Psoas muscle (tissue), 8 donors: ENCODE data around the gene IPP. TPM values are rescaled to one million over a fixed set of nuclear protein-coding genes. Genes with fewer than 3 reads are reported as not detected.
"Not testable (repeated sequence)": the region's sequence is repeated elsewhere in the genome, so short reads cannot be mapped to it uniquely, and the experiment has no call there.

Experiments used
- ATAC-seq, 4 donors: fragments of 200-7000 bp; cut with Tn5 transposase; one replicate each; pipeline ENCODE4 v1.9.1; 2020; ENCODE audit warnings: moderate library complexity in 3 of 4, mild to moderate bottlenecking in 2 of 4
- DNase-seq, 2 donors: peaks; one replicate each; pipeline ENCODE4 v3.0.0-alpha.2; 2020
- H3K27ac ChIP-seq: fragments of 200-600 bp; one replicate; pipeline ENCODE4 v1.8.0; 2022
- H3K27me3 ChIP-seq, 3 donors: fragments of 200-600 bp in 1 of 3; one replicate each; pipeline versions ENCODE4 v1.6.1 to v1.8.0; 2013 to 2022; ENCODE audit warnings: low read length in 2 of 3, mild to moderate bottlenecking in 2 of 3, moderate library complexity in 1 of 3; ENCODE audit not compliant: insufficient read depth in 3 of 3
- H3K36me3 ChIP-seq, 2 donors: fragments of 200-600 bp in 1 of 2; one replicate each; pipeline versions ENCODE4 v1.6.1 to v1.8.0; 2013 to 2022; ENCODE audit warnings: low read depth in 1 of 2, mild to moderate bottlenecking in 1 of 2, moderate library complexity in 1 of 2; ENCODE audit not compliant: insufficient read depth in 1 of 2
- H3K4me1 ChIP-seq: fragments of 200-600 bp; one replicate; pipeline ENCODE4 v1.8.0; 2022
- H3K4me3 ChIP-seq: fragments of 200-600 bp; one replicate; pipeline ENCODE4 v1.8.0; 2022; ENCODE audit warnings: mild to moderate bottlenecking
- H3K9me3 ChIP-seq: fragments of 200-600 bp; one replicate; pipeline ENCODE4 v1.8.0; 2022
- WGBS, 3 donors: extraction: QIAGEN DNeasy Blood & Tissue Kit; methylation state at CpG; one replicate each; pipeline versions ENCODE4 v1.1.6 to v1.1.7; 2013; 5-methylcytosine and 5-hydroxymethylcytosine counted together
- intact Hi-C, 2 donors: fragments of 100-400 bp; cut with DNase I; formaldehyde crosslinking; loops; one replicate each; pipeline versions ENCODE4 v1.11.0 to v1.14.2; 2022
- polyA plus RNA-seq, 3 donors: library from polyadenylated mRNA; stranded (reverse); fragments of 200-250 nt; gene quantifications; one replicate each; pipeline ENCODE4 v1.2.3, GENCODE V29; 2013
- total RNA-seq, 4 donors: library from RNA; stranded (reverse); fragmentation: NEBNext Ultra II Directional in 2 of 4; extraction: Animal tissue kit (Norgen Biotek cat#: 25700) in 2 of 4; gene quantifications; one replicate each; pipeline versions ENCODE4 v1.2.1 to v1.2.4, GENCODE V29; 2021 to 2023
- TF ChIP-seq, protein P1 (sequence below): fragments of 200-600 bp; IDR thresholded peaks from one replicate; pipeline ENCODE4 v1.8.0; 2022; ENCODE audit warnings: antibody characterized with exemption
- donor health status: healthy with polysubstance abuse.
- donor health status: DM: no; HTN: no; CAD: no; lungs with moderate emphysema.
- donor health status: Bipolar disorder and iron deficiency.
- donor health status: healthy.
- donor health status: DM: yes; HTN: yes; CAD: no.
- donor health status: DM: no; HTN: no; CAD: no.
- donor health status: DM: no; HTN: no; CAD: no.
- donor health status: DM: yes; HTN: yes; CAD: no.

The IPP gene
- total and polyA plus RNA-seq, 7 donors, result 2.5 to 26.8 (median 12.7) TPM

- intact Hi-C loops, result no loop called here
- Histone ChIP-seq H3K27me3 (no peaks in the 10 kb centered on the region), H3K9me3 (no peaks in the 10 kb centered on the region), H3K4me1 (no peaks in the 10 kb centered on the region), H3K27ac (no peak overlapping the region), H3K4me3 (no peak overlapping the region), H3K36me3 (peaks cover 0 to 22% of the 10 kb centered on the region in 2 donors)
- 92 to 100% (median 95%) methylated on average over 1 of the region's 1 CpG for WGBS, 3 donors
- ATAC-seq (no peak), DNase-seq (no peak)
- TF ChIP-seq, protein P1, sequence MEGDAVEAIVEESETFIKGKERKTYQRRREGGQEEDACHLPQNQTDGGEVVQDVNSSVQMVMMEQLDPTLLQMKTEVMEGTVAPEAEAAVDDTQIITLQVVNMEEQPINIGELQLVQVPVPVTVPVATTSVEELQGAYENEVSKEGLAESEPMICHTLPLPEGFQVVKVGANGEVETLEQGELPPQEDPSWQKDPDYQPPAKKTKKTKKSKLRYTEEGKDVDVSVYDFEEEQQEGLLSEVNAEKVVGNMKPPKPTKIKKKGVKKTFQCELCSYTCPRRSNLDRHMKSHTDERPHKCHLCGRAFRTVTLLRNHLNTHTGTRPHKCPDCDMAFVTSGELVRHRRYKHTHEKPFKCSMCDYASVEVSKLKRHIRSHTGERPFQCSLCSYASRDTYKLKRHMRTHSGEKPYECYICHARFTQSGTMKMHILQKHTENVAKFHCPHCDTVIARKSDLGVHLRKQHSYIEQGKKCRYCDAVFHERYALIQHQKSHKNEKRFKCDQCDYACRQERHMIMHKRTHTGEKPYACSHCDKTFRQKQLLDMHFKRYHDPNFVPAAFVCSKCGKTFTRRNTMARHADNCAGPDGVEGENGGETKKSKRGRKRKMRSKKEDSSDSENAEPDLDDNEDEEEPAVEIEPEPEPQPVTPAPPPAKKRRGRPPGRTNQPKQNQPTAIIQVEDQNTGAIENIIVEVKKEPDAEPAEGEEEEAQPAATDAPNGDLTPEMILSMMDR, result no peak
These were observed 45.8 kb downstream of the IPP start for GRCh38 chr1:45704637-45705036.

GRCh38 chr1:45694823-45695222 is 55.6 kb downstream of the IPP start:
- no peak overlapping the region for H3K4me3 ChIP-seq
- TF ChIP-seq, protein P1, result no peak
- DNase-seq (no peak), ATAC-seq (no peak)
- H3K36me3 ChIP-seq, result peaks cover 3 to 65% of the 10 kb centered on the region in 2 donors
- H3K9me3 ChIP-seq, result no peaks in the 10 kb centered on the region
- intact Hi-C loops, result no loop called here
- 62 to 79% (median 71%) methylated on average over 7 of the region's 7 CpGs for WGBS, 3 donors
- no peaks in the 10 kb centered on the region for H3K4me1 ChIP-seq
- H3K27ac ChIP-seq, result no peak overlapping the region
- no peaks in the 10 kb centered on the region for H3K27me3 ChIP-seq

GRCh38 chr1:45693811-45694210 is 56.6 kb downstream of the IPP start:
- H3K9me3 ChIP-seq, DNase-seq, H3K27ac ChIP-seq, H3K4me1 ChIP-seq, intact Hi-C loops, H3K4me3 ChIP-seq, H3K27me3 ChIP-seq, ATAC-seq: not testable (repeated sequence)
- WGBS, 3 donors, result 68 to 78% (median 74%) methylated on average over 8 of the region's 8 CpGs
- H3K36me3 ChIP-seq, result peaks cover 3 to 56% of the 10 kb centered on the region in 2 donors

- peaks cover 3 to 11% of the 10 kb centered on the region in 2 donors for H3K36me3 ChIP-seq
- peaks cover 15% of the 10 kb centered on the region for H3K4me1 ChIP-seq
These were observed 62.4 kb downstream of the IPP start, which contains the start of gene TMEM69 for GRCh38 chr1:45687754-45688740. TSS of gene TMEM69 (plus strand) at chr1:45688181. CDS start at chr1:45691069, 2,888 bp downstream.

More at GRCh38 chr1:45687754-45688740, 62.4 kb downstream of the IPP start, which contains the start of gene TMEM69:
- 1% methylated on average over 24 of the region's 24 CpGs for WGBS, 3 donors
- intact Hi-C loops, result loop anchor here (5.0 to 10.0 kb wide), 2 partner anchors 114 to 117 kb away; partner anchors contain the start of gene MAST2 (in 2 of the 2)
- peak; percentile 66 to 83 for DNase-seq
- Histone ChIP-seq H3K27me3 (no peaks in the 10 kb centered on the region), H3K4me3 (peak within 1 kb of the TSS; percentile 93), H3K9me3 (no peaks in the 10 kb centered on the region), H3K27ac (peak within 1 kb of the TSS; percentile 98)
- TF ChIP-seq, protein P1, result peak; percentile 35
- ATAC-seq, result peak; percentile 59 to 75 (median 64)
